ENCODE results near the gene NCAN. TPM values are rescaled to one million over a fixed set of nuclear protein-coding genes. Genes with fewer than 3 reads are reported as not detected.
A peak's percentile ranks its signal among the peaks of the same experiment; 100 is the strongest.
"Not testable (repeated sequence)": the region's sequence is repeated elsewhere in the genome, so short reads cannot be mapped to it uniquely, and the experiment has no call there.

NCAN gene
- total RNA-seq, 1 donor from 2014 or later = 186 TPM

- H3K4me1 Mint-ChIP-seq (ENCODE audit: low read depth, unreplicated experiment) = peaks cover 18% of the 10 kb centered on the region
- H3K4me3 Mint-ChIP-seq (ENCODE audit: unreplicated experiment) = peak overlapping the region; percentile 20
- H3K27me3 Mint-ChIP-seq (ENCODE audit: unreplicated experiment) = peaks cover 10% of the 10 kb centered on the region
- H3K36me3 Mint-ChIP-seq (ENCODE audit: unreplicated experiment) = peaks cover 4% of the 10 kb centered on the region
- H3K9me3 Mint-ChIP-seq (ENCODE audit: unreplicated experiment) = peaks cover 2% of the 10 kb centered on the region
- DNase-seq = no peak
- no peak for TF ChIP-seq CTCF (IDR thresholded peaks at IDR 0.05; ENCODE audit: partially characterized antibody, unreplicated experiment)
- no peak overlapping the region for H3K27ac Mint-ChIP-seq (ENCODE audit: unreplicated experiment)
Observed at GRCh38 chr19:19217099-19217498, 5.3 kb downstream of the NCAN start.

- DNase-seq = no peak
- H3K4me3 Mint-ChIP-seq (ENCODE audit: unreplicated experiment) = no peak overlapping the region
- no peak for TF ChIP-seq CTCF (IDR thresholded peaks at IDR 0.05; ENCODE audit: partially characterized antibody, unreplicated experiment)
- H3K9me3 Mint-ChIP-seq (ENCODE audit: unreplicated experiment) = peaks cover 2% of the 10 kb centered on the region
- H3K36me3 Mint-ChIP-seq (ENCODE audit: unreplicated experiment) = peaks cover 8% of the 10 kb centered on the region
- peaks cover 11% of the 10 kb centered on the region for H3K4me1 Mint-ChIP-seq (ENCODE audit: low read depth, unreplicated experiment)
- no peak overlapping the region for H3K27ac Mint-ChIP-seq (ENCODE audit: unreplicated experiment)
- peaks cover 8% of the 10 kb centered on the region for H3K27me3 Mint-ChIP-seq (ENCODE audit: unreplicated experiment)
Observed at GRCh38 chr19:19218911-19219310, 7.2 kb downstream of the NCAN start.

GRCh38 chr19:19221000-19221399 is 9.2 kb downstream of the NCAN start:
- H3K27me3 Mint-ChIP-seq (ENCODE audit: unreplicated experiment); H3K27ac Mint-ChIP-seq (ENCODE audit: unreplicated experiment); DNase-seq: not testable (repeated sequence)

DNA sequence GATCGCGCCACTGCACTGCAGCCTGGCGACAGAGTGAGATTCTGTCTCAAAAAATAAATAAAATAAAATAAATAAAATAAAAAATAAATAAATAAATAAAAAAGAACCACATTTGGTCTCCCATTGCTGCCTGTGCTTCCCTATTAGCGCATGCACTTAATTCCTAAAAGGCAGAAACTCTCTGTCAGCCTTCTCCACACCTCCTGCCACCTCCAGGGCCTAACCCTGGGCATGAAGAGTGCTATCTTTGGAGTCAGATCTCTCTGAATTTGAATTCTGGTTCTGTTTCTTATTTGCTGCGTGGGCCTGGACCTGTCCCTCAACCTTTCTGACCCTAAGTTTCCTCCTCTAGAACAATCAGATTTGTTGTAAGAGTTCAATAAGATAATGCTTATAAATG is 11.3 kb downstream of the NCAN start:
- TF ChIP-seq CTCF (IDR thresholded peaks at IDR 0.05; ENCODE audit: partially characterized antibody, unreplicated experiment) = no peak
- Mint-ChIP-seq H3K36me3 (ENCODE audit: unreplicated experiment) (peaks cover 4% of the 10 kb centered on the region), H3K27ac (ENCODE audit: unreplicated experiment) (no peak overlapping the region), H3K27me3 (ENCODE audit: unreplicated experiment) (peaks cover 10% of the 10 kb centered on the region), H3K9me3 (ENCODE audit: unreplicated experiment) (peaks cover 2% of the 10 kb centered on the region), H3K4me3 (ENCODE audit: unreplicated experiment) (no peak overlapping the region), H3K4me1 (ENCODE audit: low read depth, unreplicated experiment) (no peaks in the 10 kb centered on the region)
- no peak for DNase-seq

More at GRCh38 chr19:19221000-19221399, 9.2 kb downstream of the NCAN start:
- not testable (repeated sequence) for H3K9me3 Mint-ChIP-seq (ENCODE audit: unreplicated experiment); H3K4me1 Mint-ChIP-seq (ENCODE audit: low read depth, unreplicated experiment); H3K4me3 Mint-ChIP-seq (ENCODE audit: unreplicated experiment); H3K36me3 Mint-ChIP-seq (ENCODE audit: unreplicated experiment)

DNA sequence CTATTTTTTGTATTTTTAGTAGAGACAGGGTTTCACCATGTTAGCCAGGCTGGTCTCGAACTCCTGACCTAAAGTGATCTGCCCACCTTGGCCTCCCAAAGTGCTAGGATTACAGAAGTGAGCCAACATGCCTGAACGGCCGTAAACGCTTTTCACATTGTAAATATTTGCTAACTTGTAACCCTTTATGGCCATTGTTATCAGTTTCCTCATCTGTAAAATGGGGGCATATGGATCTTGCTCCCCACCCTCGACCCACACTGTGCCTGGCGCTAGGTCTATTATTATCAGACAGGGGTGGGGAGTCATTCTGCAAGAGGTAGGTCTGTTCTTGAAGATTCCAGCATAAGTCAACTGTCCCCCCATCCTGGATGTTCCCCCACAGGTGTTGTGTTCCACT is 11.9 kb downstream of the NCAN start:
- Mint-ChIP-seq H3K4me1 (ENCODE audit: low read depth, unreplicated experiment) (no peaks in the 10 kb centered on the region), H3K9me3 (ENCODE audit: unreplicated experiment) (peaks cover 4% of the 10 kb centered on the region), H3K27me3 (ENCODE audit: unreplicated experiment) (peaks cover 10% of the 10 kb centered on the region), H3K27ac (ENCODE audit: unreplicated experiment) (no peak overlapping the region), H3K4me3 (ENCODE audit: unreplicated experiment) (no peak overlapping the region), H3K36me3 (ENCODE audit: unreplicated experiment) (peaks cover 4% of the 10 kb centered on the region)
- TF ChIP-seq CTCF (IDR thresholded peaks at IDR 0.05; ENCODE audit: partially characterized antibody, unreplicated experiment) = no peak
- DNase-seq = no peak
